Keratinocyte (primary cell): ENCODE data around the gene ATP6V0E2.

ENCODE experiments used
- CTCF ChIP-seq, 3 experiments: IDR thresholded peaks in 1 of 3; conservative IDR thresholded peaks in 1 of 3; optimal IDR thresholded peaks in 1 of 3; 2 replicates in 2 of 3; 3 replicates in 1 of 3; pipeline versions ENCODE3 to v1.5.1; 2011; ENCODE audit warnings: low read length in 3 of 3, mild to moderate bottlenecking in 3 of 3, moderate library complexity in 2 of 3, control low read depth in 1 of 3, inconsistent platforms in 1 of 3; ENCODE audit not compliant: insufficient read depth in 2 of 3; ENCODE audit errors: extremely low read depth in 1 of 3
- EZH2 ChIP-seq: IDR thresholded peaks from one replicate; pipeline ENCODE4 v1.6.1; 2012; ENCODE audit warnings: inconsistent platforms, mild to moderate bottlenecking, low read length, moderate library complexity

DNA sequence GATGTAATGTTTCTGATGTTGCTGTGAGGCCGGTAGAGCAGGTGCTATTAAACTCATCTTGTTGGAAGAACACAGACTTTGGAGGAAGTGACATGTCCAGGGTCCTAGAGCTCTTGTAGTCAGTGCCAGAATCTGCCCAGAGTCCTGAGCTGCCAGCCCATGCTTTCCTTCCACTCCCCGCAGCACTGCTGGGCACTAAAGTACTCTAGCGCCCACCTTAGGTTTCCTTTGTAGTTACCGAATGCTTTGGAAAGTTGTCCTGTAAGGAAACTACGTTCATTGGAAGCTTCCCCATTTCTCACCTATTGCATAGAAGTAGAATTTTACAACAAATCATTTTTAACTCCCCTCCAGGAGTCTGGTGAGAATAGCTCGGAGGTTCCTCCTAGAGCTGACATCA is 24.6 kb upstream of the ATP6V0E2 start:
- no peak for TF ChIP-seq CTCF (optimal IDR thresholded peaks at IDR 0.05 in 1 of 3, IDR thresholded peaks at IDR 0.05 in 1 of 3, conservative IDR thresholded peaks at IDR 0.05 in 1 of 3; ENCODE audit: extremely low read depth in 1 of 3, insufficient read depth in 2 of 3, low read length in 3 of 3)
- no peak for TF ChIP-seq EZH2
